Thymus (tissue), 11 donors: ENCODE results near the gene NR2E1. TPM values are rescaled to one million over a fixed set of nuclear protein-coding genes. Genes with fewer than 3 reads are reported as not detected.

Experiments
- DNase-seq, 9 donors: peaks; one replicate each; pipeline ENCODE4 v3.0.0-alpha.2; 2013; ENCODE audit warnings: low spot score in 9 of 9, low read depth in 6 of 9, missing footprints in 1 of 9
- H3K27ac ChIP-seq, 2 donors: one replicate each; pipeline ENCODE4 v1.5.1; 2013; ENCODE audit warnings: control low read depth in 1 of 2, low read depth in 1 of 2, low read length in 1 of 2, mild to moderate bottlenecking in 1 of 2, moderate library complexity in 1 of 2
- H3K27me3 ChIP-seq, 2 donors: one replicate each; pipeline ENCODE4 v1.5.1; 2013; ENCODE audit warnings: low read length in 1 of 2; ENCODE audit not compliant: control insufficient read depth in 2 of 2, insufficient read depth in 1 of 2
- H3K36me3 ChIP-seq, 2 donors: one replicate each; pipeline ENCODE4 v1.5.1; 2013; ENCODE audit warnings: low read length in 1 of 2, mild to moderate bottlenecking in 1 of 2, moderate library complexity in 1 of 2; ENCODE audit not compliant: control insufficient read depth in 2 of 2, insufficient read depth in 2 of 2
- H3K4me1 ChIP-seq, 2 donors: one replicate each; pipeline ENCODE4 v1.5.1; 2013; ENCODE audit warnings: low read length in 2 of 2; ENCODE audit not compliant: control insufficient read depth in 2 of 2, insufficient read depth in 2 of 2
- H3K4me3 ChIP-seq, 2 donors: one replicate each; pipeline ENCODE4 v1.5.1; 2013; ENCODE audit warnings: low read length in 2 of 2, control low read depth in 1 of 2, mild to moderate bottlenecking in 1 of 2
- H3K9me3 ChIP-seq, 2 donors: one replicate each; pipeline ENCODE4 v1.5.1; 2013; ENCODE audit warnings: low read length in 1 of 2, mild to moderate bottlenecking in 1 of 2; ENCODE audit not compliant: control insufficient read depth in 2 of 2, insufficient read depth in 1 of 2
- WGBS: extraction: QIAGEN DNeasy Blood & Tissue Kit; methylation state at CpG from one replicate; pipeline ENCODE4 v1.1.7; 2013; 5-methylcytosine and 5-hydroxymethylcytosine counted together
- polyA plus RNA-seq: library from polyadenylated mRNA; stranded (reverse); fragments of 200-250 nt; gene quantifications from one replicate; pipeline ENCODE4 v1.2.3, GENCODE V29; 2013
- total RNA-seq: library from RNA; stranded (reverse); fragments of 120-200 nt; gene quantifications from one replicate; pipeline ENCODE4 v1.2.4, GENCODE V29; 2013
- donor health status: healthy.

The NR2E1 gene
- total and polyA plus RNA-seq, 2 donors: 0.05 to 0.11 TPM

DNA sequence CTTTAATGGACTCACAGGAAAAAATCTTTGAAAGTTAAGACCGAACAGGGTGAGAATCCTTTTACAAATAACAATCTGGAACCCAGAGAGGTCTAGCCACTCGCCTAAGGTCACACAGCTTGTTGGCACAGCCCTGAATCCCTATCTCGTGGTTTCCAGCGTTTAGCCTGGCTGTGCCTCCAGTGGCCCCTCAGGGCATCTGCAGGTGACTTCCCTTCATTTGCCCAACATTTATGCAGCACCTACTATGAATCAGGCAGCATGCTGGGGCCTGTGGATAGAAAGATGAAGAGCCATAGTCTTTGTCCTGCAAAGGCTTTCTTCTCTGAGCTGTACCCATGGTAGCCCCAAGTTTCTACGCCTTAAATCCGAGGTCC lies 2.6 kb upstream of the NR2E1 start:
- 6% methylated on average over 6 of the region's 6 CpGs for WGBS
- no peak for DNase-seq
- Histone ChIP-seq H3K36me3 (no peaks in the 10 kb centered on the region), H3K4me3 (no peak overlapping the region), H3K9me3 (peaks cover 0 to 11% of the 10 kb centered on the region in 2 donors), H3K27ac (no peak overlapping the region), H3K27me3 (peaks cover 79 to 100% of the 10 kb centered on the region in 2 donors), H3K4me1 (peaks cover 0 to 9% of the 10 kb centered on the region in 2 donors)

DNA sequence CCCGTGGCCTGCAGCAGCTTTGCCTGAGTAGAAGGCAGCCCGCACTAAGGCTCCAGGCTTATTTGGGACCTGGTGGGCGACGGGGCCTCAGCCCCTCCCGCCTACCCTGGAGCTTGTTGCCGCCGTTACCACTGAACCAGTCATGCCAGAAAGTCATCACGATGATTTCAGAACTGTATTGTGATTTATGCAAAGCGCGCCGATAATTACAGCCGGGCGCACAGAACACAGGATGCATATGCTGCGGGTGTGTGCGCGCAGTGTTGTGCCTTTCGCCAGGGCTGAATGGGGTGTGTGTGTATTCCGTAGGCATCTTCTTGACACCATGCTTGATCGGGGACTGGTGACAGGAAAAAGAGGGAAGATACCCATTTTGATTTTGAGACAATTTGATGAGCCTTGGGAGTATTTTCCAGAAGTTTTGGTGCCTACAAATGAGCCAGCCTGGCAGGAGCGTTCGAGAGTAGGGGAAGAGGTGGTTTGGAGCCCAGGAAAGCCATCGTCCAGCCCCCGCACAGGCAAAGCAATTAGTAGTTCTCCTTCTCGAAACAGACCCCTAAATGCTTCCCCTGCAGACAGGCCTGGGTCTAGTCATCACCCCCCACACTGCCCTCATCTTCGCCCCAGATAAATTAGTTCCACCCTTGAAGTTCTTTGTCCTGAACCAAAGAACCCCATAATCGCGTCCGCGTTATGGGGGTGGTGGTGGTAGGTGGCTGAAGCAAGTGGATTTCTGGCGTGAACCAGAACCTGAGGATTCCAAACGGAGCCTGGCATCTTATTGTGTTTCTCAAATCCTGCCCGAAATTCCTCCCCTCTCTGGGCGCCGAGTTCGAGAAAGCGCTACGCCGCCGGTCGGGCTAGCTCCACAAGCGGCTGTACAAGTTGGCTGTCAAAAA lies 1.9 kb upstream of the NR2E1 start:
- 9% methylated on average over 41 of the region's 41 CpGs for WGBS
- DNase-seq: no peak
- Histone ChIP-seq H3K4me3 (no peak overlapping the region), H3K36me3 (no peaks in the 10 kb centered on the region), H3K9me3 (peaks cover 0 to 15% of the 10 kb centered on the region in 2 donors), H3K4me1 (peaks cover 0 to 10% of the 10 kb centered on the region in 2 donors), H3K27me3 (peaks cover 82 to 100% of the 10 kb centered on the region in 2 donors), H3K27ac (no peak overlapping the region)

DNA sequence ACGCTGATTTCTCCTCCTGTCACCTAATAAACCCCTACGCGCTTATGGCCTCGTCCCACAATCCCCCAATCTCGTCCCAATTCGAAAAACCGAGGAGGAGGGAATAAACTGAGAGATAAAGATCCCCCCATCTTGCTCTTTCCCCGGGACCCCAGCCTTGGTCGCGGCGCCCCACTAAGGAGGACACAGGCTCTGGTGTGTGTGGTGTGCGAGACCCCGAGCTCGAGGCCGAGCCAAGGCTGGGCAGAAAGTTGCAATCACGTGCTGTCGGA lies 1.3 kb upstream of the NR2E1 start:
- DNase-seq: no peak
- no peak overlapping the region for H3K27ac ChIP-seq
- H3K4me3 ChIP-seq: no peak overlapping the region
- H3K9me3 ChIP-seq: peaks cover 0 to 15% of the 10 kb centered on the region in 2 donors
- WGBS: 4% methylated on average over 17 of the region's 17 CpGs
- peaks cover 0 to 15% of the 10 kb centered on the region in 2 donors for H3K4me1 ChIP-seq
- no peaks in the 10 kb centered on the region for H3K36me3 ChIP-seq
- H3K27me3 ChIP-seq: peaks cover 87 to 100% of the 10 kb centered on the region in 2 donors

DNA sequence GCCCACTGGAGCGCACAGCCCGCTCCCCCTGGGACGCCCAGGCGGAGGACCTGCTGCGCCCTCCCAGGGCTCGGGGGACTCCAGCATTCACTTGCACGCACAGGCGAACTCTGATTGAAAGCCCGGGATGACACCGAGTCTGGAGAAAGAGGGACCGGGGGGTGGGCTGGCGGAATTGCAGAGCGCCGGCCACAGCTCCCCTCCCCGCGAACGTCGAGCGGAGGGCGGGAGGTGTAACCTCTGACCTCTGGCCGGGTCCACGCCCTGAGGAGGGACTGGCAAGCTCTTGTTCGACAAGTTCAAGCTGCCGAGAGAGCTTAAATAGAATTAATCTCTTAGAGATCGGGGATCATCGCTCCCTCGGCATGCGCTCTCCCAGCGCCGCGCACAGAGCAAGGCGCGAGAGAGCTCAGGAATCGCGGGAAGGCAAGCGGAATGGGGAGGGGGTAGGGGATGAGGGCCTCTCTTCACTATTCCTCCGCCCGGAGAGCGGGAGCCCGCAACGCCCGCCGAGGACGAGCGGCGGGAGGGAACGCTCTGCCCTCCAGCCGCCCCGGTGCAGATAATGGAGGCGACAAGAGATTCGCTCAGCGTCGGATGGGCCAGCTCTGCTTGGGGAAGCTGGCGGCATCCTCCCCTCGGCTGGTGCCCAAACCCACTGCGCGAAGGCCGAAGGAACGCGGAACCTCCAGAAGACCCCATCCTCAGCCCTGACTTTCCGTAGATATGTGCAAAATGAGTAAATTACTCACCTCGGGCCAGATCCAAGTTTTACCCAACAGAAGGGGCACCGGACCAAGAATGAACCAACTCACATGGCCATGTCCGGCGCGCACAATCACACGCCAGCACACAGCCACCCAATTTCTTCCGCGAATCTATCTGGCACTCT lies 761 bp upstream of the NR2E1 start:
- no peak for DNase-seq
- H3K27ac ChIP-seq: no peak overlapping the region
- H3K9me3 ChIP-seq: peaks cover 0 to 15% of the 10 kb centered on the region in 2 donors
- H3K27me3 ChIP-seq: peaks cover 90 to 100% of the 10 kb centered on the region in 2 donors
- no peak overlapping the region for H3K4me3 ChIP-seq
- WGBS: 9% methylated on average over 69 of the region's 69 CpGs
- peaks cover 0 to 15% of the 10 kb centered on the region in 2 donors for H3K4me1 ChIP-seq
- no peaks in the 10 kb centered on the region for H3K36me3 ChIP-seq

- H3K4me3 ChIP-seq: no peak overlapping the region
- H3K4me1 ChIP-seq: peaks cover 0 to 15% of the 10 kb centered on the region in 2 donors
- WGBS: 5% methylated on average over 58 of the region's 58 CpGs
- no peak for DNase-seq
- no peak overlapping the region for H3K27ac ChIP-seq
- H3K27me3 ChIP-seq: peaks cover 89 to 100% of the 10 kb centered on the region in 2 donors
- no peaks in the 10 kb centered on the region for H3K36me3 ChIP-seq
- H3K9me3 ChIP-seq: peaks cover 0 to 21% of the 10 kb centered on the region in 2 donors
These were observed 1.0 kb downstream of the NR2E1 start for GRCh38 chr6:108166664-108167448.

- Histone ChIP-seq H3K27me3 (peaks cover 89 to 100% of the 10 kb centered on the region in 2 donors), H3K4me3 (no peak overlapping the region), H3K9me3 (peaks cover 0 to 22% of the 10 kb centered on the region in 2 donors), H3K27ac (no peak overlapping the region), H3K36me3 (no peaks in the 10 kb centered on the region), H3K4me1 (peaks cover 0 to 15% of the 10 kb centered on the region in 2 donors)
- no peak for DNase-seq
- 8% methylated on average over 35 of the region's 35 CpGs for WGBS
These were observed 1.7 kb downstream of the NR2E1 start for GRCh38 chr6:108167449-108168089.

- WGBS: 4% methylated on average over 23 of the region's 23 CpGs
- Histone ChIP-seq H3K27me3 (peaks cover 89 to 100% of the 10 kb centered on the region in 2 donors), H3K27ac (no peak overlapping the region), H3K4me1 (peaks cover 0 to 15% of the 10 kb centered on the region in 2 donors), H3K9me3 (peaks cover 0 to 22% of the 10 kb centered on the region in 2 donors), H3K4me3 (no peak overlapping the region), H3K36me3 (no peaks in the 10 kb centered on the region)
- DNase-seq: no peak
These were observed 2.3 kb downstream of the NR2E1 start for GRCh38 chr6:108168090-108168463.
